Activated gamma-delta T cell treated with Interleukin-2 at 50 U/mL for 16 hours (primary cell): ENCODE results near the gene RAB23.
"Not testable (repeated sequence)": the region's sequence is repeated elsewhere in the genome, so short reads cannot be mapped to it uniquely, and the experiment has no call there.

ENCODE experiments used
- DNase-seq: peaks from one replicate; pipeline ENCODE4 v3.0.0-alpha.2; 2020

RAB23 gene

GRCh38 chr6:57221936-57222742 lies at the start of gene RAB23:
Gene RAB23, minus strand, starts transcription at chr6:57222307. Its CDS starts 11,927 bp downstream, at chr6:57210380.
- DNase-seq: peak; percentile 76

DNA sequence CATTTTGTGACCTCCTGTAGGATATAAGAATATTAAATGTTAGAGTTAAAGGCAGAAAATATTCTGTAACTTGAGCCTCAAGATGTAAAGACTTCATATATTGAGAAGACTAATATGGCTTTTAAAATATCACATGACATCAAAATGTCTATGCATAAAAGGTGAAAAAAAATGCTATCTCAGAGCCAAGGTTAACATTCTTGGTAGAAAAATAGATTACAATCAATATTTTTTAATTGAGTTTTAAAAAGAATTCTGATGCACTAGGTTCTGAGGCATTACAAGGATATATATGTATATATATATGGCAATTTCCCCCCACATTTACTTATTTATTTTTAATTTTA lies 46.2 kb upstream of the RAB23 start:
- DNase-seq: no peak

DNA sequence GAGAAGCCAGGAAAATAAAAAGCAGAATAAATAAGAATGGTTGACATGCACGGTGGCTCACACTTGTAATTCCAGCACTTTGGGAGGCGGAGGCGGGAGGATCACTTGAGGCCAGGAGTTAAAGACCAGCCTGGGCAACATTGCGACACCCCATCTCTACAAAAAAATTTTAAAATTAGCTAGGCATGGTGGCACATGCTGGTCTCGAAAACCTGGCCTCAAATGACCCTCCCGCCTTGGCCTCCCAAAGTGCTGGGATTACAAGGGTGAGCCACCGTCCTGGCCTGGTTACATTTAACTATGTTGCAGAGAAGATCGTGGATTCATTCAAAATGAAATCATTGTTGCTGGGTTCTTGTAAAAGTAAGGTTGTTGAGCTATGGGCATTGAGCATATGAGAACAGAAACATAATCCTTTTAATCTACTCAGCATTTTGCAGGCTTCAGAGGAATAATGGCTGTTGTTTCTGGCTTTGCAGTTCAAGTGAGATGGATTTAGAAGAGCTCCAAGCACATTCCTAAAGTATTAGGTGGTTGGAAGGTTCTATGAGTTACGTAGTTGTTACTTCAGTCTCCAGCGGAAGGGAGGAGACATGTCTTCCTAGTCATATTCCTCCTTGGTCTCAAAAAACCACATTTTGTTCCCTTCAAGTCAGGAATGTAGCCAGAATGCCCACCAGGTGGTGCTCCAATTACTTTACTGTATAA lies 45.6 kb upstream of the RAB23 start:
- peak; percentile 26 for DNase-seq

- DNase-seq: no peak
These were observed 43.7 kb upstream of the RAB23 start for GRCh38 chr6:57265755-57266221.

DNA sequence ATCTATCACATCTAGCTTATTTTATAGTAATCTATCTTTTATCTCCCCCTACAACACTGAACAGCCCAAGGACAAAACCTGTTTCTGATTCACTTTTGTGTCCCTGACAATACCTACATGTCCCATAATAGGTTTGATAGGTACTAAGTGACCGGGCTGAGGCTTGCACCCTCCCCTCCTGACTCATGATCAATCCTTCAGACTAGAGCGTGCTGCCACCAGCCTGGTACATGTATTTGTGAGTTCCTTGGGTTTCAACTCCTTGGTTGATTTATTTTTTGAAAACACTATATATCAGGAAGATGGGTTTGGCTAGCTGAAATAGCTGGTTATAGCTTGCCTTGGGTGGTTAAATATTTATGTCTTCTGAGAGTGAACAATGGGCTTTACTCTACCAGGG lies 41.6 kb upstream of the RAB23 start:
- no peak for DNase-seq

- DNase-seq: no peak
These were observed 41.0 kb upstream of the RAB23 start for GRCh38 chr6:57262901-57263694.

DNA sequence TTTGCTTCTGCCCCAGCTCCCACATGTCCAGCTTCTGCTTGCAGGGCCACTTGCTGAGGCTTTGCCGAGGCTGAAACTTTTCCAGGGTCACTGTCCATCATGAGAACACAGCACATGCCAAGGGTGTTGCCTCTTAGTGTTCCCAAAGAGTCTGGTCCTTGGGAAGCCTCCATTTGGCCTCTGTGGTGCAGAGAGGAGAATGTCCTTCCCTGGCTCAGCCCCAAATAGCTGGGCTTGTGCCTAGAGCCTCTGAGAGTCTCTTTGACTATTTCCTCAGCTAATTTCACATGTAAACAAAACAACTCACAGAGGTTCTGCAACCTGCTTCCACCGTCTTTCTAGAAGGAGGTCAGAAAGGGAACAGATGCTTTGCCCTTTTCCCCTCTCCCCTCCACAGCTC lies 40.4 kb upstream of the RAB23 start:
- DNase-seq: no peak

DNA sequence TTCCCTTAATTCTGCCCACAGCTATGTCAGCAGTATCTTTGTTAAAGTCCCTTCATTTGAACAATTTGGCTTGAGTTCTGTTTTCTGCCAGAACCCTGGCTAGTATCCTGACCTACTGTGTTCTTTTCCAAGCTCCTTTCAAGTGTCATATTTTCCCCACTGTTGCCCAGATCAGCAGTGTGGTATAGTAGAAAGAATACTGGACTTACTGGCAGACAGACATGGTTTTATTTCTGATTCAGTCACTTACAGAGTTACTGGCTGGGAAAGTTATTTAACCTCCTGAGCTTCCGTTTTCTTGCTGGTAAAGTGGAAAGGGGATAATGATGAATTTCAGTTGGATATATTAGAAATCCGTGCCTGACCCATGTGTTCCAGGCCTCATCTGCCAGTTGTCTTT lies 39.8 kb upstream of the RAB23 start:
- no peak for DNase-seq

DNA sequence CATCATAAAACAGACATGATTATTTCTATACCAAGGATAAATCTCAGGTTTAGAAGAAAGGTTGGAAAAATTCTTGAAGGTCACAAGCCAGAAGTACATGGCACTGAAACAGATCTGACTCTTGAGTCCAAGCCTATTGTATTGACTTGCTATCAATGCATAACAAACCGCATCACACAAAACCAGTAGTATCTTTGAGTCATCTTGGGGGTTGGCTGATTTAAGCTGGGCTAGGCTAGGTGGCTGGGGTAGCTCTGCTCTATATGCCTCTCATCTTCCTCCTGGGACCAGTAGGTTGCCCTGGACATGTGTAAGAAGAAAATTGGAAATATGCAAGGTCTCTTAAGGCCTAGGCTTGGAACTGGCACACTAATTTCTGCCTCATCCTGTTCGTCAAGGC lies 37.0 kb upstream of the RAB23 start:
- DNase-seq: no peak

DNA sequence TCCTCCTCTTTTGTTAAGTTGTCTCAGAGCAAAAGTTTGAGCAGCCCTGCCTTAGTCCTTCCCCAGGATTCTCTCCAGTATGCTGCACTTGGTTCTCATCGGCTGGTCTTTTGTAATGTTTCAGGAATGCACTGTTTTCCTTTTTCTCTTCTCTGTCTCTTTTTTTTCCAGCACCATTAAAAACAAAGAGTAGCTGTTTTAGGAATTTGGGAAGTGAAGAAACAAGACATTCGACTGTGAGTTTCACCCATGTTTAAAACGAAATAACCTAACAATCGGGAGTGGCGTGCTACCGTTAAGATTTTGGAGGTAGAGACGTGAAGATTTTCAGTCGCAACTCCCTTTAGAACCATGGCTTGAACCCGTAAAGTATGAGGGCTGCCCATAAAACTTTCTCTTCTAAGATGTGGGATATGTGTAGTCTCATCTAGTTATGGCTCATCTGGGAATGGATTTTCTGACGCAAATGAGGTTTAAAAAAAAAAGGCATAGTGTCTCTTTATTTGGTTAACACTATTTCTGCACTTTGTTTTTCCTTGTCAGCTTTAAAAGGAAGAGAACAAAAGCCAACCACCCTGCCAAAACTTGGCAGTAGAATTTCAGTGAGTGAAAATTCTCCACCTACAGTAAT lies 35.9 kb upstream of the RAB23 start:
- DNase-seq: no peak

GRCh38 chr6:57256541-57256940 lies 34.4 kb upstream of the RAB23 start:
- no peak for DNase-seq

DNA sequence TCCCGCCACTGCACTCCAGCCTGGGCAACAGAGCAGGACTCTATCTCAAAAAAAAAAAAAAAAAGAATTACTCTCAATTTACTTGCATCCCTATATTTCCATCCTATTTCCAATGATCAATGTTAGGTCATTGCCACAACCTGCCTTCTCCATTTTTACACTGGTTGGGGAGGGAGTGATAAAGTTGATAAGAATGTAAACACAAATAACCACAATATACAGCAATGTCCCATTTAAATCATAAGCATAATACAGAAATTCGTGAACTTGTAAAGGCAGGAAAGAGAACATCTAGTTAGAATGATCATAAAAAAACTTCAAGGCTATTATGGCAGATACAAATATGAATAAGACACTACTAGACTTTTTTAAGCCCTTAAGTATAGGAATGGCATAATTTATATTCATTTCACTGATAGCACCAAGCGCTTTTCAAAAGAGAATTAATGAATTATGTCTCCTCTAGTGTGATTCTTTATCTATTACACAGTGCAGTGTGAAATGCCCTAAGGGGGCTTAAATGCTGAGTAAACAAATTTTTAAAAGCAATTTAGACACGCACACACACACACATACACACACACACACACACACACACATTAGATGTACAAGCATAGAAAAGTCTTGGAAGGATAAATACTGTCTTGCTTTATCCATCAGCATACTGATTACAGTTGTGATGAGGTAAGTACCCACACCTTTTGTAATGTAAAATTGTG lies 33.5 kb upstream of the RAB23 start:
- no peak for DNase-seq

- DNase-seq: no peak
These were observed 32.1 kb upstream of the RAB23 start for GRCh38 chr6:57254055-57254717.

GRCh38 chr6:57252975-57253374 lies 30.9 kb upstream of the RAB23 start:
- DNase-seq: no peak

GRCh38 chr6:57252137-57252536 lies 30.0 kb upstream of the RAB23 start:
- DNase-seq: no peak

DNA sequence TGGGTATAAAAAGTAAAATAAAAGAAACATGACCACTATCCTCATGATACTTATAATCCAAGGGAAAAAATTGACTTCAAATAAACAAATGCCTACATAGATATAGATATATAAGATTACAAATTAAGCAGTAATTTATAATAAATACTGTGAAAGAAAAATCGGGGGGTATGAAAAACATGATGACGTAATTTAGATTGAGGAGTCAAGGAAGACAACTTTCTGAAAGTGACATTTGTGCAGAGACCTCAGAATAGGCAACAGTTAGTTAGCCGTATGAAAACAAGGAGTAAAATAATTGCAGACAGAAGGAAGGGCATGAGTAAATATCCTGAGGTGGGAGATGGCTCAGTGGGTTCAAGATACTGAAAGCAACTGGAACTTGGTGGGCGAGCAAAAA lies 28.2 kb upstream of the RAB23 start:
- DNase-seq: no peak

DNA sequence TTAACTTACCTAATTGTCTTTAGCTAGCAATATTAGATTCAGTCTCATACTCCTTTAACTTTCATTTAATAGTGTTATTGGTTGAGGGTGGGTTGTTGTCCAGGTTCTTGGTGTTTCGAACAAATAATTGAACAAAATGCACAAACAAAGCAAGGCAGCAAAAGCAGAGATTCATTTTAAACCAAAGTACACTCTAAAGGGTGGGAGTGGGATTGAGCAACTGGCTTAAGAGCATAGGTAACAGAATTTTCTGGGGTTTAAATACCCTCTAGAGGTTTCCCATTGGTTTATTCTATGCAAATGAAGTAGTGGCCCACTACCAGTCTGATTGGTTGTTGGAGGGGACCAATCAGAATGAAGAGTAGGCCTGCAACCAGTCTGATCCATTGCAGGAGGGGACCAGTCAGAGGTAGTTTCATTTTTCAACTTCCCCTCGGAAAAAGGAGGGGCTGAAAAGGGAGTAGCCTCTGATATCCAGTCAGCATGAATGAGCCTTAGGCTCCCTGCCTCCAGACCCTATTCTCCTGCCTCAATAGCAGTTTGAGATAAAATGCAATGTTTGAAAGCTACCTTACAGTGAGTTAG lies 26.3 kb upstream of the RAB23 start:
- no peak for DNase-seq

DNA sequence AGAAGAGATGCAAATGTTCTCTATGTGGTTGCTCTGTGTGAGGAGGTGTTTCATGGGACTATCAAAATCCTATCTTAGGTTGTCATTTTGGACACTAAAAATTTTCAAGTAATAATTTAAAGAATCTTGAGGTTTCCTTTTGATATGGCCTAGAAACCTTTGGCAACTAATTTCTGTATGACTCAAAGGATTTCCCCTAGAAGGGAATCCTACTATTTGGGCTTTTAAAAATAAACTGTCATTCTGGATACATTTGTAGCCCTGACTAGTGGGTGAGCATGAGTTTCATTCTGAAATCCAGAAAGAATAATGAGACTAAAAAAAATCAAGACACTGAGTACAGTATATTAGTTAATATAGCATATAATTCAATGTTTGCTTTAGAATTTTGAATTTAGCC lies 25.5 kb upstream of the RAB23 start:
- no peak for DNase-seq

DNA sequence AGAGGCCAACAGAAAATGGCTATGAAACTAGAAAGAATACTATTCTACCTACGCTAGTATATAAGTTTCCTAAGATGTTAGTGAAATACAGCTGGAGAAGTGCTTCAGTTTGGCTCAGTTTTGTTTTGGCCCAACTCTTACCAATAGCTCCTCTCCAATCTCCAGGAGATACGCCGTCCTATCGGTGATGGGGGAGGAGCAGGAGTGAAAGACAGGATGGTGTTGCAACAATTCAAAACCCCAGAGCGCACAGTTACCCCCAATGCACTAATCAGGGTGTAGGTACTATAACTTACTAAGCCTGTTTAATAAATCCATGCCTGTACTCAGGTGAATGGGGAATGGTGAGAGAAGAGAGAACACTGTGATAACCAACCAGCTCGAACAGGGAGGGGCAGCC lies 24.2 kb upstream of the RAB23 start:
- no peak for DNase-seq

DNA sequence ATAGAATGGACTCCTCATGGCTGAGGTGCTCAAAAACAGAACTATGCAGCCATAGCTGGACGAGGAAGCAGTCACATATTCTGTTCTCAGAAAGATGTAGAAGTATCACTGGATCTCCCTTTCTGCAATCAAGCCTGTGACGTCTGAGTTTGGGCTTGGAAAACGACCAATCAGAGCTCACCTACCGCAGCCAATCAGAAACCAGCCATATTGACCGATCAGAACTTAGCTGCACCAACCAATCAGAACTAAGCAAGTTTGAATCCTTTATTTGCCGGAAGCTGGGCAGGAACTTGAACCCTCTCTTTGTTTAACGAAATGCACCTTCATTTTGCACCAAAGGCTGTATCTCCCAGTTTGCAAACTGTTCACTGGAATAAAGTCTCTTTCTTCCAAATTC lies 21.8 kb upstream of the RAB23 start:
- no peak for DNase-seq

DNA sequence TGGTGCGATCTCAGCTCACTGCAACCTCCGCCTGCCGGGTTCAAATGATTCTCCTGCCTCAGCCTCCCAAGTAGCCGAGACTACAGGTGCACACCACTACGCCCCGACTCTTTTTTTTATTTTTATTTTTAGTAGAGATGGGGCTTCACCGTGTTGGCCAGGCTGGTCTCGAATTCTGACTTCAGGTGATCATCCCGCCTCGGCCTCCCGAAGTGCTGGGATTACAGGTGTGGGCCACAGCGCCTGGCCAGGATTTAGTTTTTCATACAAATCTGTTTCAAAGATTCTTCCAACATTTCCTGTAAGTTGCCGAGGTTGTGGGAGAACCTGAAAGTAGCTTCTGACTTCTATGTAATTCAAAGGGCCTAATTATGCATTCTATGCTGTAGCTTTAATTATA lies 21.4 kb upstream of the RAB23 start:
- not testable (repeated sequence) for DNase-seq

DNA sequence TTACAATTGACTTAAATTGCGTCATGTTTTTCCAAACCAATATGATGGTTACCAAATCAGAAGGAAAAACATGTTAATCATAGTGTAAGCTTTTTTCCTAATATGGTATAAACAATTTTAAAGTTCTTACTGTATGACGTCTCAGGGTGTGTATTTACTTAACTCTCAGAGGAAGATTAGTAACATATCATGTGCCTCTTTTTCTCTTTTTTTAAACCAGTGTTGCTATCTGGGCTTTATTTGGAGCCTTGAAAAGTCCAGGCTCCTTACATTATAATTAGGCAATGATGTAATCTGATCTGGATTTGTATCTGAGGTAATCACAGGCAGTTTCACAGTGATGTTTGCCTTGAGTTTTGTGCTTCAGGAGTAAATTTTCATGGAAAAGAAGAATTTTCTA lies 20.4 kb upstream of the RAB23 start:
- no peak for DNase-seq
